PC-3 (cell line): ENCODE data around the gene ZNF226.

Experiments used
- CTCF ChIP-seq: fragments of 300-600 bp; sonication (generic); conservative IDR thresholded peaks from 2 replicates; pipeline ENCODE4 v1.5.1; 2017; ENCODE audit warnings: antibody characterized with exemption, low read depth, mild to moderate bottlenecking, low read length
- EZH2 ChIP-seq: fragments of 300-600 bp; sonication (generic); IDR thresholded peaks from one replicate; pipeline ENCODE4 v1.6.1; 2017; ENCODE audit warnings: antibody characterized with exemption, mild to moderate bottlenecking, low read length; ENCODE audit not compliant: unreplicated experiment
- EZH2phosphoT487 ChIP-seq: fragments of 300-600 bp; sonication (generic); IDR thresholded peaks from 2 replicates; pipeline ENCODE4 v1.6.1; 2018; ENCODE audit warnings: mild to moderate bottlenecking, antibody characterized with exemption, low read length, borderline replicate concordance

GRCh38 chr19:44142059-44142433 lies 22.9 kb upstream of the ZNF226 start:
- TF ChIP-seq EZH2 (no peak), CTCF (no peak), EZH2phosphoT487 (no peak)
